OCI-M2 (cell line): Measurements from ENCODE around the gene PCDHGA12.

Experiments
- DNase-seq: peaks from one replicate; lab custom pipeline; 2025; ENCODE audit not compliant: unreplicated experiment; lab: John Stamatoyannopoulos, UW

The PCDHGA12 gene

GRCh38 chr5:141439411-141440141 lies 9.3 kb downstream of the PCDHGA12 start:
- DNase-seq, result no peak

- no peak for DNase-seq
Measured at GRCh38 chr5:141440341-141440740, 10.0 kb downstream of the PCDHGA12 start.

- DNase-seq, result no peak
Measured at GRCh38 chr5:141441571-141442170, 11.4 kb downstream of the PCDHGA12 start.

GRCh38 chr5:141465351-141465750 lies 35.0 kb downstream of the PCDHGA12 start:
- DNase-seq, result no peak

- no peak for DNase-seq
Measured at GRCh38 chr5:141475625-141476131, 45.4 kb downstream of the PCDHGA12 start, which contains the start of gene PCDHGC3. PCDHGC3 (plus strand) TSS chr5:141475966; CDS start chr5:141476117, 151 bp downstream.

- no peak for DNase-seq
Measured at GRCh38 chr5:141476132-141476911, 46.0 kb downstream of the PCDHGA12 start.

- DNase-seq, result no peak
Measured at GRCh38 chr5:141477044-141477575, 46.8 kb downstream of the PCDHGA12 start.

- DNase-seq, result no peak
Measured at GRCh38 chr5:141477815-141478214, 47.5 kb downstream of the PCDHGA12 start.

- DNase-seq, result no peak
Measured at GRCh38 chr5:141478321-141478945, 48.1 kb downstream of the PCDHGA12 start.

GRCh38 chr5:141479776-141480175 lies 49.5 kb downstream of the PCDHGA12 start:
- DNase-seq, result no peak
